GM19372 (cell line): ENCODE measurements around the gene CDC6.
"Not testable (repeated sequence)": the region's sequence is repeated elsewhere in the genome, so short reads cannot be mapped to it uniquely, and the experiment has no call there.

ENCODE experiments used
- ATAC-seq: cut with Tn5 transposase; IDR thresholded peaks from one replicate; pipeline ENCODE4 v1.9.1; 2021; ENCODE audit warnings: mild to moderate bottlenecking, low read depth, moderate library complexity; ENCODE audit not compliant: unreplicated experiment

The CDC6 gene

DNA sequence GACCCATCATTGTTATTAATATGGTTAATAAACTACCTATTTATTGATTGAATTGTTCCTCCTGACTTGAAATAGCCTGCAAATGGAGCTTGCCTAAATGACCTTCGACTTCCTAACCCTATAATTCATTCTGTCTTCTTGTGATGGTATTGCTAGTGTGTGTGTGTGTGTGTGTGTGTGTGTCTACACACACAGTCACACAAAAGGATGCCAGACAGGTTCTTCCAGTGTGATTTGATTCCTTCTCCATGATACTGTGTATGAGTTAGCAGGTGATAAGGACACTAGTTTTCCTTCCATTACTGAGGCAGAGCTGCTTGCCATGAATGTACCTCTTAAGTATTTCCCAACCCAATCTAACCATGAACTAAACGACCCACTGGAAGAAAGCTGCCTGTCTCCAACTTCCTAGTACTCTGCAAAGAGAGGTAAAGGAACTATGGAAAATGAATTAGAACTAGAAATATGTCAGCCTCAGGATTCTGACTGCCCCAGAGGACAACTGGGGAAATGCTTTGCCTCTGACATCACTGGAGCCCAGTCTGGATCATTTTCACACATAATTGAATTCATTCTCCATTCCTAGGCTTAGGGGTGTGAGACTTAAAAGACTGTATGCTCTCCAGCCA is 3.5 kb upstream of the CDC6 start:
- no peak for ATAC-seq

GRCh38 chr17:40286473-40286872 is 1.2 kb upstream of the CDC6 start:
- ATAC-seq = no peak

DNA sequence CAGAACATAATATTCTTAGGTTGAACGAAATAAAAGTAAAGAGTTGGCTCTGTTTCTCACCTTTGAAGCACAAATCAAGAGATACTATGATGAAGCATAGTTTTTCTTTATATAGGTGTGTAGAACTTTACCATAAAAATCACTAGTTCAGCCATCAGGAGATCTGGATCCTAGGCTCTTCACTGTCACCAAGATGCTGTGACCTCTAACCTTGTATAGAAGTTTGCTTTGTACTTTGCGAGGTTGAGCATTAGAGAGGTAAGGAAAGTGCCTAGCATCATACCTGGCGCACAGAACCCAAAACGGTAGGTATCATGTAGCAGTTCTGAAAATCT is 553 bp upstream of the CDC6 start:
- ATAC-seq = no peak

DNA sequence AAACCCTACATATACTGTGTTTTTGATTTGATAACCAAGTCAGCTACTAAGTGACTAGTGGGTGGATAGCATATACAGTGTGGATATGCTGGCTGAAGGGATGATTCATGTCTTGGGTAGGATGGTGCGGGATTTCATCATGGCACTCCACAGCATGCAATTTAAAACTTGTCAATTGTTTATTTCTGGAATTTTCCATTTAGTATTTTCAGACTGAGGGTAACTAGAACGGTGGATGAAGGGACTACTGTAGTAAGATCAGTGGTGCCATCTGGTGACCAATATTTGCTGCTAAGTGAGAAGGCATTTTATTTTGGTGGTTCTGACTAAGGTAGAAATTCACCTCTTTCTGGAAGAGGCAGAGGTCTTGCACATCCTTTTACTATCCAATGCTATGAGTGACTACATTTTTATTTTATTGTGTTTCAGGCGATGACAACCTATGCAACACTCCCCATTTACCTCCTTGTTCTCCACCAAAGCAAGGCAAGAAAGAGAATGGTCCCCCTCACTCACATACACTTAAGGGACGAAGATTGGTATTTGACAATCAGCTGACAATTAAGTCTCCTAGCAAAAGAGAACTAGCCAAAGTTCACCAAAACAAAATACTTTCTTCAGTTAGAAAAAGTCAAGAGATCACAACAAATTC is 3.1 kb downstream of the CDC6 start:
- no peak for ATAC-seq

DNA sequence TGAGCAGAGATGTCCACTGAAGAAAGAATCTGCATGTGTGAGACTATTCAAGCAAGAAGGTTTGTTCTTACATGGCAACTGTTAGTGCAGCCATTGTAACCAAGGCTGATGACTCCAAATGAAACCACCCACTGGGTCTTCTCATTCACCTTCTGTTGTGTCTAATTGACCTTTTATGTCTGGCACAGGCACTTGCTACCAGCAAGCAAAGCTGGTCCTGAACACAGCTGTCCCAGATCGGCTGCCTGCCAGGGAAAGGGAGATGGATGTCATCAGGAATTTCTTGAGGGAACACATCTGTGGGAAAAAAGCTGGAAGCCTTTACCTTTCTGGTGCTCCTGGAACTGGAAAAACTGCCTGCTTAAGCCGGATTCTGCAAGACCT is 3.6 kb downstream of the CDC6 start:
- ATAC-seq = no peak

DNA sequence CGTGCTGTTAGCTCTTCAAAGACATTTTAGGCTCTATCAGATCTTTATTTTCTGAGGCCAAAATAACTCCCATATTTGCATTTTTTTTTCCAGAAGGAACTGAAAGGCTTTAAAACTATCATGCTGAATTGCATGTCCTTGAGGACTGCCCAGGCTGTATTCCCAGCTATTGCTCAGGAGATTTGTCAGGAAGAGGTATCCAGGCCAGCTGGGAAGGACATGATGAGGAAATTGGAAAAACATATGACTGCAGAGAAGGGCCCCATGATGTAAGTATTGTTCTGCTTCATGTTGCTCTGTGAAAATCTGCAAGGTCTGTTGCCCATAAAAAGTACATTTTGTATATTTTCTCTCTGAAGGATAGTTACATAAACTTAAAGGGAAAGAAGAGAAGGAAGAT is 5.7 kb downstream of the CDC6 start:
- no peak for ATAC-seq

DNA sequence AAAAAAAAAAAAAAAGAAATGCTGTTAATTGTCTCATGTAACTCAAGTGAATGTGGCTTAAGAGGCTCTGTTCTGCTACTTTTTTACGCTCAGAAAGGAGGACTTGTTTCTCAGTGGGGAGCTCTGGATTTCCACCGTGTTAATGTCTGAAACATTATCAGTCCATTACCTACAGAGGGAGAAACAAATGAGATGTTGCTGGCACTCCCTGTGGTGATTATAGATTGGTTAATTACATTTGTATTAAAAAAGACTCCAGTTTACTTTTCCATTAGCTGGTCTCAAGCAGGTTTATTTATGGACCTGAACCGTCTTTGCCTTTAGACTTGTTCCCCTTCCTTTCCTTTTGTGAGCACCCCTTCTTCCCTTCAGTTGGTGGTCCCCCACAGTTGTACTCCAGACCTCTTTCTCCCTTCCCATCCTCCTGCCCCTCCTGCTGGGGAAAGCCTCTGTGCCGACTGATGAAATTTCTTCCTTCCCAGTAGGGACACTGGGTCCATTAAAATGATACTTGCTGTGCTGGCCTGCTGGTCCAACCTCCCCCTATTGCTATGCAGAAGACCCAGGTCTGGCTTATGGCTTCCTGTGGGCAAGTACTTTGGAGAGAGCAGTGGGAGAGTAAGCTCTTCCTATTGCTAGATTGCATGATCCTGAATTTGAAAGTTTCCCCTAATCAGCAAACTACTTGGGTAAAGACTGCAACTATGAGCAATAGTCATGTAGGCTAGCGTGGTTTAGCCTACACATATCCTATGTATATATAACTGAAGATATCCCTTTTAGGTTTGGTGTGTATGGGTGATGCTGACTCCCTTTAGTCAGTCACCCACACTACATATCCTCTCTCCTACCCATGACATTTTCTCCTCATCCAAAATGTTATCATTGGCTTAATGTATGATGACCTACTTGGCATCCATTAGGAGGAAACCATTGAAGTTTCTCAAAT is 8.1 kb downstream of the CDC6 start:
- no peak for ATAC-seq

GRCh38 chr17:40297511-40297910 is 9.8 kb downstream of the CDC6 start:
- no peak for ATAC-seq

- no peak for ATAC-seq
Measured at GRCh38 chr17:40298726-40299125, 11.0 kb downstream of the CDC6 start.

- ATAC-seq = not testable (repeated sequence)
Measured at GRCh38 chr17:40299159-40299757, 11.6 kb downstream of the CDC6 start.

DNA sequence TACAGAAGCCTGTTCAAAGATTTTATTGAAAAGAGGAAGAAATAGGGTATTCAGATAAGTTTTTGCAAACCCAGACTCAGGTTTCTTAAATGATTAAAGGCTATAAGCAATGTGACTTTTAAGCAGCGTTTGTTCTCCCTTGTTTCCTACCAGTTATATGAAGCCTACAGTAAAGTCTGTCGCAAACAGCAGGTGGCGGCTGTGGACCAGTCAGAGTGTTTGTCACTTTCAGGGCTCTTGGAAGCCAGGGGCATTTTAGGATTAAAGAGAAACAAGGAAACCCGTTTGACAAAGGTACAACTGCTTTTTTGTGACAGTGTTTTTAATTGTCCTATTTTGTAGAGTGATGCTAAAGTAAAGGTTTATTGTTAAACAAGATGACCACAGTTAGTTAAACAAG is 13.6 kb downstream of the CDC6 start:
- ATAC-seq = no peak

GRCh38 chr17:40303009-40303657 is 15.5 kb downstream of the CDC6 start:
- ATAC-seq = no peak

GRCh38 chr17:40303708-40304551 is 16.3 kb downstream of the CDC6 start:
- ATAC-seq = no peak

- not testable (repeated sequence) for ATAC-seq
Measured at GRCh38 chr17:40304552-40304863, 16.8 kb downstream of the CDC6 start.

DNA sequence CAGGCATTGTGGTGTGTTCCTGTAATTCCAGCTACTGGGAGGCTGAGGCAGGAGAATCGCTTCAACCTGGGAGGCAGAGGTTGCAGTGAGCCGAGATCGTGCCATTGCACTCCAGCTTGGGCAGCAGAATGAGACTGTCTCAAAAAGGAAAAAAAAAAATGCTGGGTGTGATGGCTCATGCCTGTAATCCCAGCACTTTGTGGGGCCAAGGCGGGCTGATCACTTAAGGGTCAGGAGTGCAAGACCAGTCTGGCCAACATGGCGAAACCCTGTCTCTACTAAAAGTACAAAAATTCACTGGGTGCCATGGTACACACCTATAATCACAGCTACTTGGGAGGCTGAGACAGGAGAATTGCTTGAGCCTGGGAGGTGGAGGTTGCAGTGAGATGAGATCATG is 17.2 kb downstream of the CDC6 start:
- ATAC-seq = not testable (repeated sequence)

- ATAC-seq = no peak
Measured at GRCh38 chr17:40306395-40306794, 18.7 kb downstream of the CDC6 start.

- ATAC-seq = no peak
Measured at GRCh38 chr17:40307001-40307730, 19.5 kb downstream of the CDC6 start.

GRCh38 chr17:40307740-40308239 is 20.1 kb downstream of the CDC6 start:
- no peak for ATAC-seq
